CD14-positive monocyte (primary cell): ENCODE data around the gene MAP6. TPM values are rescaled to one million over a fixed set of nuclear protein-coding genes. Genes with fewer than 3 reads are reported as not detected.

Experiments
- DNase-seq, 3 donors: peaks; one replicate each; pipeline ENCODE4 v3.0.0-alpha.2; 2011 to 2022
- H2AFZ ChIP-seq: 2 replicates; pipeline ENCODE4 v1.6.0; 2012; ENCODE audit warnings: mild to moderate bottlenecking, low read depth, low read length, inconsistent platforms; ENCODE audit not compliant: insufficient read depth, poor library complexity, severe bottlenecking
- H3K27ac ChIP-seq, 2 donors: 1 replicate in 1 of 2; 2 replicates in 1 of 2; pipeline ENCODE4 v1.5.1; 2012 to 2013; ENCODE audit warnings: low read length in 2 of 2, control low read depth in 1 of 2, inconsistent platforms in 1 of 2, low read depth in 1 of 2, mild to moderate bottlenecking in 1 of 2
- H3K27me3 ChIP-seq, 2 donors: one replicate each; pipeline versions ENCODE4 v1.6.0 to v1.6.1; 2011 to 2013; ENCODE audit warnings: low read length in 2 of 2; ENCODE audit not compliant: control insufficient read depth in 2 of 2, insufficient read depth in 2 of 2
- H3K36me3 ChIP-seq, 2 donors: replicated peaks in 1 of 2; 1 replicate in 1 of 2; 2 replicates in 1 of 2; pipeline versions ENCODE4 v1.5.1 to v1.6.1; 2012 to 2013; ENCODE audit warnings: low read length in 2 of 2, control low read depth in 1 of 2, inconsistent platforms in 1 of 2, mild to moderate bottlenecking in 1 of 2; ENCODE audit not compliant: insufficient read depth in 2 of 2, control insufficient read depth in 1 of 2
- H3K4me1 ChIP-seq, 2 donors: 1 replicate in 1 of 2; 2 replicates in 1 of 2; pipeline versions ENCODE4 v1.5.1 to v1.6.1; 2012 to 2013; ENCODE audit warnings: low read length in 2 of 2, control low read depth in 1 of 2, inconsistent platforms in 1 of 2, mild to moderate bottlenecking in 1 of 2, moderate library complexity in 1 of 2; ENCODE audit not compliant: insufficient read depth in 2 of 2, control insufficient read depth in 1 of 2
- H3K4me2 ChIP-seq: replicated peaks from 2 replicates; pipeline ENCODE3; 2012; ENCODE audit warnings: low read length, moderate library complexity, mild to moderate bottlenecking; ENCODE audit not compliant: poor library complexity, severe bottlenecking; ENCODE audit errors: extremely low read depth
- H3K4me3 ChIP-seq, 3 experiments: fragments of 200-600 bp in 1 of 3; sonication (generic) in 1 of 3; replicated peaks in 1 of 3; 1 replicate in 2 of 3; 2 replicates in 1 of 3; pipeline ENCODE4 v1.5.1; 2011 to 2013; ENCODE audit warnings: low read length in 3 of 3, mild to moderate bottlenecking in 3 of 3, control low read depth in 2 of 3, low read depth in 2 of 3, inconsistent platforms in 1 of 3, moderate library complexity in 1 of 3
- H3K79me2 ChIP-seq: 2 replicates; pipeline ENCODE4 v1.6.0; 2012; ENCODE audit warnings: mild to moderate bottlenecking, control low read depth, inconsistent platforms, low read length, moderate library complexity; ENCODE audit not compliant: insufficient read depth
- H3K9ac ChIP-seq: 2 replicates; pipeline ENCODE4 v1.6.0; 2017; ENCODE audit warnings: low read length, mild to moderate bottlenecking; ENCODE audit not compliant: insufficient read depth, poor library complexity, severe bottlenecking
- H3K9me3 ChIP-seq, 2 donors: replicated peaks in 1 of 2; 1 replicate in 1 of 2; 2 replicates in 1 of 2; pipeline versions ENCODE4 v1.5.1 to v1.6.1; 2012 to 2013; ENCODE audit warnings: low read length in 2 of 2, control low read depth in 1 of 2; ENCODE audit not compliant: control insufficient read depth in 1 of 2, insufficient read depth in 1 of 2
- H4K20me1 ChIP-seq: 2 replicates; pipeline ENCODE4 v1.6.0; 2012; ENCODE audit warnings: mild to moderate bottlenecking, low read length, control low read depth, moderate library complexity; ENCODE audit not compliant: insufficient read depth
- H3K27ac Mint-ChIP-seq, 7 donors: one replicate each; pipeline ENCODE4 v1.8.0; 2020; ENCODE audit warnings: mild to moderate bottlenecking in 7 of 7, mixed read lengths in 7 of 7, moderate library complexity in 6 of 7, inconsistent platforms in 2 of 7
- H3K27me3 Mint-ChIP-seq, 3 donors: one replicate each; pipeline ENCODE4 v1.8.0; 2021 to 2022; ENCODE audit warnings: low read depth in 3 of 3, mild to moderate bottlenecking in 3 of 3, mixed read lengths in 3 of 3, moderate library complexity in 3 of 3, inconsistent platforms in 1 of 3
- H3K36me3 Mint-ChIP-seq, 2 donors: one replicate each; pipeline ENCODE4 v1.8.0; 2020; ENCODE audit warnings: mixed read lengths in 2 of 2, inconsistent platforms in 1 of 2, mild to moderate bottlenecking in 1 of 2
- H3K4me1 Mint-ChIP-seq: one replicate; pipeline ENCODE4 v1.8.0; 2020; ENCODE audit warnings: mild to moderate bottlenecking, mixed read lengths
- H3K4me3 Mint-ChIP-seq, 2 donors: one replicate each; pipeline ENCODE4 v1.8.0; 2020; ENCODE audit warnings: mild to moderate bottlenecking in 2 of 2, mixed read lengths in 2 of 2, moderate library complexity in 1 of 2
- H3K9me3 Mint-ChIP-seq, 7 donors: one replicate each; pipeline ENCODE4 v1.8.0; 2020 to 2022; ENCODE audit warnings: mixed read lengths in 7 of 7, mild to moderate bottlenecking in 6 of 7, moderate library complexity in 6 of 7, inconsistent platforms in 2 of 7
- WGBS: methylation state at CpG from one replicate; pipeline ENCODE4 v1.1.5; 2013; ENCODE audit warnings: missing lambda C conversion rate; ENCODE audit not compliant: insufficient coverage; 5-methylcytosine and 5-hydroxymethylcytosine counted together
- intact Hi-C, 2 donors: fragments of 100-400 bp; cut with micrococcal nuclease; formaldehyde crosslinking; loops; one replicate each; pipeline versions ENCODE4 v1.15.0 to v1.15.1; 2023
- polyA plus RNA-seq, 3 donors: library from polyadenylated mRNA; depleted of rRNA in 1 of 3; unstranded in 2 of 3; stranded (reverse) in 1 of 3; fragments of 300-500 nt in 2 of 3; fragments of >200 nt in 1 of 3; fragmentation: Illumina TruSeq in 2 of 3; gene quantifications; 1 replicate in 2 of 3; 2 replicates in 1 of 3; pipeline ENCODE4 v1.2.3, GENCODE V29; 2012 to 2021
- TF ChIP-seq, protein P1 (sequence below): fragments of 200-600 bp; IDR thresholded peaks from one replicate; pipeline ENCODE4 v1.8.0; 2022; ENCODE audit warnings: antibody characterized with exemption, mild to moderate bottlenecking

The MAP6 gene
- polyA plus RNA-seq, 3 donors: not detected

DNA sequence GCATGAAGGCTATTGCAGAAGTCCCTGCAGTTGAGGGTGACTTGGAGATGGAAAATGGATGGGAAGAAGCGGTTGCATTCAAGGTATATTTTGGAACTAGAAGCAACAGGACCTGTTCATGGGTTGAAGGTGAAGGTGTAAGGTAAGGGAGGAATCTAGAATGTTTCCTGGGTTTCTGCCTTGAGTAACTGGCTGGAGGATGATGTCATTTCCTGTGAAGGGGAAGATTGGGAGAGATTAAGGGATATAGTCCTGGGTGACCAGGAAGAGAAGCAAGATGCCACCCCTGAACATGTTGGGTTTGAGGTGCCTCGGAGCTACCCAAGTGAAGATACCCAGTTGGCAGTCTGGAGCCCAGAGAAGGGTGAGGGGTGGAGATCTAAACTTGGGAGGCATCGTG, 36.7 kb upstream of the MAP6 start:
- H3K27me3 Mint-ChIP-seq: peaks cover 3 to 8% (median 4%) of the 10 kb centered on the region in 3 donors
- Histone ChIP-seq H3K9me3 (no peaks in the 10 kb centered on the region), H3K4me2 (no peak overlapping the region), H3K27me3 (no peaks in the 10 kb centered on the region), H3K4me3 (no peak overlapping the region), H3K27ac (no peak overlapping the region), H2AFZ (no peak overlapping the region), H3K79me2 (no peaks in the 10 kb centered on the region), H3K4me1 (peaks cover 5 to 7% of the 10 kb centered on the region in 2 donors), H4K20me1 (no peaks in the 10 kb centered on the region), H3K36me3 (no peaks in the 10 kb centered on the region), H3K9ac (no peak overlapping the region)
- intact Hi-C loops: loop anchor here (10.0 kb wide), 2 partner anchors 449 to 609 kb away; no protein-coding TSS in a partner anchor
- H3K9me3 Mint-ChIP-seq: peaks cover 0 to 7% (median 2%) of the 10 kb centered on the region in 7 donors
- DNase-seq: no peak
- no peaks in the 10 kb centered on the region for H3K36me3 Mint-ChIP-seq
- 94% methylated on average over 2 of the region's 3 CpGs for WGBS
- no peak overlapping the region for H3K27ac Mint-ChIP-seq
- peaks cover 8% of the 10 kb centered on the region for H3K4me1 Mint-ChIP-seq
- no peak overlapping the region for H3K4me3 Mint-ChIP-seq
- TF ChIP-seq, protein P1, sequence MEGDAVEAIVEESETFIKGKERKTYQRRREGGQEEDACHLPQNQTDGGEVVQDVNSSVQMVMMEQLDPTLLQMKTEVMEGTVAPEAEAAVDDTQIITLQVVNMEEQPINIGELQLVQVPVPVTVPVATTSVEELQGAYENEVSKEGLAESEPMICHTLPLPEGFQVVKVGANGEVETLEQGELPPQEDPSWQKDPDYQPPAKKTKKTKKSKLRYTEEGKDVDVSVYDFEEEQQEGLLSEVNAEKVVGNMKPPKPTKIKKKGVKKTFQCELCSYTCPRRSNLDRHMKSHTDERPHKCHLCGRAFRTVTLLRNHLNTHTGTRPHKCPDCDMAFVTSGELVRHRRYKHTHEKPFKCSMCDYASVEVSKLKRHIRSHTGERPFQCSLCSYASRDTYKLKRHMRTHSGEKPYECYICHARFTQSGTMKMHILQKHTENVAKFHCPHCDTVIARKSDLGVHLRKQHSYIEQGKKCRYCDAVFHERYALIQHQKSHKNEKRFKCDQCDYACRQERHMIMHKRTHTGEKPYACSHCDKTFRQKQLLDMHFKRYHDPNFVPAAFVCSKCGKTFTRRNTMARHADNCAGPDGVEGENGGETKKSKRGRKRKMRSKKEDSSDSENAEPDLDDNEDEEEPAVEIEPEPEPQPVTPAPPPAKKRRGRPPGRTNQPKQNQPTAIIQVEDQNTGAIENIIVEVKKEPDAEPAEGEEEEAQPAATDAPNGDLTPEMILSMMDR: no peak

DNA sequence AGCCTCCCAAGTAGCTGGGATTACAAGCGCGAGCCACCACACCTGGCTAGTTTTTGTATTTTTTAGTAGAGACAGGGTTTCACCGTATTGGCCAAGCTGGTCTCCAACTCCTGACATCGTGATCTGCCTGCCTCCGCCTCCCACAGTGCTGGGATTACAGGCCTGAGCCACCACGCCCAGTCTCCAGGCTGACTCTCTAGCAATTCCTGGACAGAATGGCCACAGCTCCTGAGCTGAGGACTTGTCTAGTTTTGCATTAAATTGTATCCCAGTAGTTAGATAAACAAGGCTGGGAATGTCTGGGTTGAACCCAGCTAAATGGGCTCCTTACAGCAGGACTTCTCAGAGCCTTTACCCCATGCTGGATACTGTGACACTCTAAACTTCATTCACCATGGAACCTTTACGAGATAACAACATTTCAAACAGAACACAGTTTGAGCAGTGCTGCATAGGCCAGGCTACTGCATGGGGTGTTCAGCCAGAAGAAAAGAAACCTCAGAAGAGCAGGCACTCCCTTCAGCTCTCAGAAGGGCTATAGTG, 34.9 kb upstream of the MAP6 start:
- Histone ChIP-seq H3K27ac (no peak overlapping the region), H2AFZ (no peak overlapping the region), H3K36me3 (no peaks in the 10 kb centered on the region), H3K4me1 (peaks cover 5 to 7% of the 10 kb centered on the region in 2 donors), H3K27me3 (no peaks in the 10 kb centered on the region), H3K79me2 (no peaks in the 10 kb centered on the region), H3K9me3 (no peaks in the 10 kb centered on the region), H4K20me1 (no peaks in the 10 kb centered on the region), H3K4me2 (no peak overlapping the region), H3K4me3 (no peak overlapping the region), H3K9ac (no peak overlapping the region)
- intact Hi-C loops: loop anchor here (10.0 kb wide), 2 partner anchors 451 to 611 kb away; no protein-coding TSS in a partner anchor
- peaks cover 0 to 7% (median 2%) of the 10 kb centered on the region in 7 donors for H3K9me3 Mint-ChIP-seq
- H3K36me3 Mint-ChIP-seq: no peaks in the 10 kb centered on the region
- H3K4me1 Mint-ChIP-seq: peaks cover 8% of the 10 kb centered on the region
- TF ChIP-seq, protein P1: no peak
- no peak for DNase-seq
- H3K27ac Mint-ChIP-seq: no peak overlapping the region
- WGBS: 75% methylated on average over 4 of the region's 7 CpGs
- no peak overlapping the region for H3K4me3 Mint-ChIP-seq
- peaks cover 8 to 13% (median 10%) of the 10 kb centered on the region in 3 donors for H3K27me3 Mint-ChIP-seq
